NCI-H510A (cell line): Measurements from ENCODE around the gene SETD1A.

Source experiments
- DNase-seq: peaks from one replicate; lab custom pipeline; 2025; lab: John Stamatoyannopoulos, UW

Gene SETD1A

GRCh38 chr16:30953511-30954124 lies 3.9 kb upstream of the SETD1A start:
- peak; percentile 71 for DNase-seq

GRCh38 chr16:30954993-30955392 lies 2.6 kb upstream of the SETD1A start:
- no peak for DNase-seq

- DNase-seq: peak; percentile 54
Observed at GRCh38 chr16:30956601-30957455, 726 bp upstream of the SETD1A start.

- DNase-seq: no peak
Observed at GRCh38 chr16:30958175-30959079, 873 bp downstream of the SETD1A start.

- DNase-seq: no peak
Observed at GRCh38 chr16:30961384-30961783, 3.8 kb downstream of the SETD1A start.

- DNase-seq: no peak
Observed at GRCh38 chr16:30963925-30964511, 6.5 kb downstream of the SETD1A start.

GRCh38 chr16:30964574-30965226 lies 7.1 kb downstream of the SETD1A start:
- DNase-seq: no peak

- no peak for DNase-seq
Observed at GRCh38 chr16:30965436-30965835, 7.9 kb downstream of the SETD1A start.

- no peak for DNase-seq
Observed at GRCh38 chr16:30966033-30966619, 8.6 kb downstream of the SETD1A start.

- DNase-seq: no peak
Observed at GRCh38 chr16:30967795-30968194, 10.2 kb downstream of the SETD1A start.

- no peak for DNase-seq
Observed at GRCh38 chr16:30969246-30969842, 11.8 kb downstream of the SETD1A start.

GRCh38 chr16:30971298-30971697 lies 13.7 kb downstream of the SETD1A start:
- DNase-seq: no peak

- DNase-seq: no peak
Observed at GRCh38 chr16:30972872-30973271, 15.3 kb downstream of the SETD1A start.

GRCh38 chr16:30974348-30974747 lies 16.8 kb downstream of the SETD1A start:
- DNase-seq: no peak

GRCh38 chr16:30976486-30976885 lies 18.9 kb downstream of the SETD1A start:
- no peak for DNase-seq

GRCh38 chr16:30977502-30977901 lies 19.9 kb downstream of the SETD1A start:
- DNase-seq: no peak

GRCh38 chr16:30979170-30980022 lies 21.8 kb downstream of the SETD1A start:
- no peak for DNase-seq

- no peak for DNase-seq
Observed at GRCh38 chr16:30980023-30980371, 22.4 kb downstream of the SETD1A start.

- DNase-seq: no peak
Observed at GRCh38 chr16:30980434-30980833, 22.9 kb downstream of the SETD1A start.

GRCh38 chr16:30980959-30981358 lies 23.4 kb downstream of the SETD1A start:
- no peak for DNase-seq
